ENCODE measurements around the gene COPG1. TPM values are rescaled to one million over a fixed set of nuclear protein-coding genes. Genes with fewer than 3 reads are reported as not detected.
A peak's percentile ranks its signal among the peaks of the same experiment; 100 is the strongest.

COPG1 gene
- total RNA-seq, 1 donor from 2014 or later: 183 TPM

- no peak for DNase-seq (ENCODE audit: low spot score)
These were observed 29.8 kb downstream of the COPG1 start for GRCh38 chr3:129278966-129279906.

GRCh38 chr3:129280183-129280582, 30.8 kb downstream of the COPG1 start:
- DNase-seq (ENCODE audit: low spot score): no peak

- no peak for DNase-seq (ENCODE audit: low spot score)
These were observed 32.3 kb downstream of the COPG1 start for GRCh38 chr3:129281726-129282125.

GRCh38 chr3:129282727-129283327, 33.4 kb downstream of the COPG1 start:
- DNase-seq (ENCODE audit: low spot score): no peak

- no peak for DNase-seq (ENCODE audit: low spot score)
These were observed 36.7 kb downstream of the COPG1 start for GRCh38 chr3:129286081-129286480.

- no peak for DNase-seq (ENCODE audit: low spot score)
These were observed 39.0 kb downstream of the COPG1 start for GRCh38 chr3:129288446-129288845.

- DNase-seq (ENCODE audit: low spot score): no peak
These were observed 40.0 kb downstream of the COPG1 start for GRCh38 chr3:129289201-129289921.

GRCh38 chr3:129291236-129291886, 42.0 kb downstream of the COPG1 start:
- no peak for DNase-seq (ENCODE audit: low spot score)

- DNase-seq (ENCODE audit: low spot score): no peak
These were observed 45.9 kb downstream of the COPG1 start for GRCh38 chr3:129295286-129295685.

- DNase-seq (ENCODE audit: low spot score): peak; percentile 62
These were observed 54.9 kb downstream of the COPG1 start for GRCh38 chr3:129304146-129304961.

- peak; percentile 60 for DNase-seq (ENCODE audit: low spot score)
These were observed 55.5 kb downstream of the COPG1 start for GRCh38 chr3:129304962-129305222.

GRCh38 chr3:129305592-129306091, 56.2 kb downstream of the COPG1 start:
- peak; percentile 91 for DNase-seq (ENCODE audit: low spot score)

GRCh38 chr3:129308636-129309035, 59.2 kb downstream of the COPG1 start:
- DNase-seq (ENCODE audit: low spot score): no peak

- DNase-seq (ENCODE audit: low spot score): no peak
These were observed 61.0 kb downstream of the COPG1 start for GRCh38 chr3:129310111-129311011.

GRCh38 chr3:129311054-129311902, 61.9 kb downstream of the COPG1 start:
- no peak for DNase-seq (ENCODE audit: low spot score)

- DNase-seq (ENCODE audit: low spot score): no peak
These were observed 62.7 kb downstream of the COPG1 start for GRCh38 chr3:129312021-129312639.

GRCh38 chr3:129312671-129313414, 63.4 kb downstream of the COPG1 start:
- DNase-seq (ENCODE audit: low spot score): no peak

GRCh38 chr3:129313415-129313664, 63.9 kb downstream of the COPG1 start:
- DNase-seq (ENCODE audit: low spot score): no peak

Measured in mesenteric fat pad (tissue), 1 donor.